Glomerular visceral epithelial cell (primary cell): ENCODE data around the gene CBLB.
A peak's percentile ranks its signal among the peaks of the same experiment; 100 is the strongest.

ENCODE experiments used
- DNase-seq: peaks from one replicate; pipeline ENCODE4 v3.0.0-alpha.2; 2016; ENCODE audit errors: extremely low spot score

CBLB gene

DNA sequence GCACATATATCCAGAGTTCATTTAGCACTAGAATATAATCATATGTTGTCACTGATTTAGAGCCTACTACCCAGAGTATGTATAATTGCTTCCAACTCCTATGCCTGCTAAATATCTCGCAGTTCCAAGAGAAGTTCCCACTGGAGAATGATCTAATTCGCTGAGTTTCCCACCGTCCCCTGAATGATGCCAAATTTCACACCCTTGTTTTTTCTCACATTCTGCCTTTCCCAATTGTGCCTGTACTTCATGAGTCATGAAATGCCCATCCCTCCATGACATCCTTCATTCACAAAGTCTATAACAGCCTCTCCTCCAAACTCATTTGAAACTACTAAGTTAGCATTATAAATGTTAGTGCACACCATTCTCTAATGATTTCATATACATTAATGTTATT lies 177.2 kb downstream of the CBLB start:
- DNase-seq = no peak

- DNase-seq = no peak
Observed at GRCh38 chr3:105691053-105691452, 177.8 kb downstream of the CBLB start.

DNA sequence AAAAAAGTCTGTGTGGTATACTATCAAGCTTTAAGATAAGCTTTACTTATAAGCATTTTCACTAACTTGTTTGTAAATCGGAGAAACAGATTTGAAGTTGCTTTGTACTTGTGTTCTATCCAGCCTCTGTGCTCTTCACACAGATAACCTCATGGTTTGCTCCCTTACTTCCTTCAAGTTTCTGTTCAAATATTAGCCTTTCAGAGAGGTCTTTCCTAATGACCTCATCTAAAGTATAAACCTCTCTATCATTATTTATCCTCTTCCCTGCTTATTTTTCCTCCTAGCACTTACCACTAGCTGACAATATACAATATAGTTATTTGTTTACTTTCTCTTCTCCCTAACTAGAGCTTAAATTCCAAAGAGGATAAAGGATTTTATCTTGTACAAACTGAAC lies 180.0 kb downstream of the CBLB start:
- no peak for DNase-seq

DNA sequence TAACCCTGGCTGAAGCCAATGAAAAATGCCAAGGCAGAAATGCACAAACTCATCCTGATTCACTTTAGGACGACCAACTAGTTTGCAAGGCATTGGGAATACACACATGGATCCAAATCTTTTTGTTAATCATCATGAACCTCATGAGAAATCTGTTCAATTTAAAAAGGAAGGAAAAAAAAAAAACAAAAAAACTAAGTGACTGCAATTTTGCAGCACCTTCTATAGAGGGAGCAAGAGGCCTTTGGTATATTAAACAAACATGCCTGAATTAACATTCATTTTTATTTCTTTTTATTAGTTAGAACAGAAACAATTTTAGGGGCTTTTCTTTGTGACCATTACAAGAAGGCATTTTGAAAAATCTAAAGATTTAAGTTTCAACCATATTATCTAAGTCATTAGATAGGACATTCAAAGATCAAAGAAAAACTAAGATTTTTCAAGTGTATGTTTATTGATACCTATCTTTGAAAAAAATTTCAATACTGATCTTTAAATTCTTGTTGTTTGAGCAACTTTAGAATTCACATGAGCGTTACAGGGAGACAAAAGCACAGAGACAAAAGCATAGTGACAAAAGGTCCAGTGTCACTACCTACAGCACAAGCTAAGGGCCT lies 182.4 kb downstream of the CBLB start:
- DNase-seq = peak; percentile 12

- no peak for DNase-seq
Observed at GRCh38 chr3:105679951-105680350, 188.9 kb downstream of the CBLB start.

- no peak for DNase-seq
Observed at GRCh38 chr3:105678017-105678416, 190.8 kb downstream of the CBLB start.

GRCh38 chr3:105676621-105677300 lies 192.1 kb downstream of the CBLB start:
- DNase-seq = no peak

GRCh38 chr3:105674437-105675065 lies 194.3 kb downstream of the CBLB start:
- no peak for DNase-seq

DNA sequence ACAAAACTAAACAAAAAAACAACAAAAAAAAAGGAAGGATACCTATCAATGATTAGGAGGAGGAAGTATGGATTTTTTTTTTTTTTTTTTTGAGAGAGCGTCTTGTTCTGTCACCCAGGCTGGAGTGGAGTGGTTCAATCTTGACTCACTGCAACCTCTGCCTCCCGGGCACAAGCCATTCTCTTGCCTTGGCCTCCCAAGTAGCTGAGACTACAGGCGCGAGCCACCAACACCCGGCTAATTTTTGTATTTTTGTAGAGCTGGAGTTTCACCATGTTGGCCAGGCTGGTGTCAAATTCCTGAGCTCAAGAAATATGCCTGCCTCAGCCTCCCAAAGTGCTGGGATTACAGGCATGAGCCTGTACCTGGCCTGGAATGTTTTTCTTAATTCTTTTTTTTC lies 195.8 kb downstream of the CBLB start:
- DNase-seq = no peak

- DNase-seq = no peak
Observed at GRCh38 chr3:105662306-105662705, 206.5 kb downstream of the CBLB start.

- DNase-seq = no peak
Observed at GRCh38 chr3:105661461-105661860, 207.4 kb downstream of the CBLB start.

- no peak for DNase-seq
Observed at GRCh38 chr3:105656651-105657504, 211.9 kb downstream of the CBLB start.

GRCh38 chr3:105653868-105654267 lies 214.9 kb downstream of the CBLB start:
- no peak for DNase-seq

GRCh38 chr3:105653166-105653565 lies 215.6 kb downstream of the CBLB start:
- no peak for DNase-seq

DNA sequence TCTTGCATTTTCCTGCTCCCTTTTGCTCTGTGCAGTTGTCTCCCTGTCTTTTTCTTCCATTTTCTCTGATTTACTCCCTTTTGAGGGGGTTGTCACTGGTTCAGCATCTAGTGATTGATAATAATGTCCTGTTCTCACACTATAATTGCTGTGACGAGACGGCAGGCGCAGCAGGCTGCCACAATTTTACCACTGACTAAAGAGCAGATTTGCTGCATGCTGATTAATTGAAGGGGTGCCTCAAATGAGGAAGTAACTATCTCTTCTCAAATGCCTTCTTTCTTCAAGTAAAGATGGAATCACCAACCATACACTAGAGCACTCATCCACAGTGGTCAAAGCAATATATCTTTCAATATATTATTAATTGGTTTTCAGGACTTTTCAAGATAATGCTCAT lies 219.3 kb downstream of the CBLB start:
- DNase-seq = no peak

DNA sequence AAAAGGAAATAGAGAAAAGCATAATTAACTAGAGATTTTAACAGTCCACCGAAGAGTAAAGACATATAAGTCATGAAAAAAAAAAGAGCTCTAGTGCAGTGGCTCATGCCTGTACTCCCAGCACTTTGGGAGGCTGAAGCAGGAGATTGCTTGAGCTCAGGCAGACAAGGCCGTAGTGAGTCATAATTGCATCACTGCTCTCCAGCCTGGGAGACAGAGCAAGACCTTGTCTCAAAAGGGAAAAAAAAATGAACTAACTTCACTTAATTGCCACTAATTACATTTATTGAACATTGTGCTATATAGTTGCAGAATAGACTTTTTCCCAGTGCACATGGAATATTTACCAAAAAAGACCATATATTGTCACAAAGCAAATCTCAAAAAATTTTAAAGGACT lies 221.8 kb downstream of the CBLB start:
- peak; percentile 72 for DNase-seq

DNA sequence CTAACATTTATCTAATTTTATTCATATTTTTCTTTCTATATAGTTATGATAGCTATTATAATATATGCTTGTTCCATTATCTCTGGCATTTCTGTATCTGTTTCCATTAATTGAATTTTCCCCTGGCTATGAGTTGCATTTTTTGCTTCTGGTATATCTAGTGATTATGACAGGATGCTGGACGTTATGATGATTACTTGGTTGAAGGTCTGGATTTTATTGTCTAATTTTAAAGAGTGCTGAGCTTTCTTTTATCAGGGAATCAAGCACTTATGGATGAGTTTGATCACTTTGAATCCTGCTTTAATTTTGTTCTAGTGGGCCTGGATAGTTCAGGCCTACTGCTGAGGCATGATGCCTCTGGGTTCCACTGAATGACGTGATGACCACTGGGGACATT lies 229.7 kb downstream of the CBLB start:
- DNase-seq = no peak

DNA sequence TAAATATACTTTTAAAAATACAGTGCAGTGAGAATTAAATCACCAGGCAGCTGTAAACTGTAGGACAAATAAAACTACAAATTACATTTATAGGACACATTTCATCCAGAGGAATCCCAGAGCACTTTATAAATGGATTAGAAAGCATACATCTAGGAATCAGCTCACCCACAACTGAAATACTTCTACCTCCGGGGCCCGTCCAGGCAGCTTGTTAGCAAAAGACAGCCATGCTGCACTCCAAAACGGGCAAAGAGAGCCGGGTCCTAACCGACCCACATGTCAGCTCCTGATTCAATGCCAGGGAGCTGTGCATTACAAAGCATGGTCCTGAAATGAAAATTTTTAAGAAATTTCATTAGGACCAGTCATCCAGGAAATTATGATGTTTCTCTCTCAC lies 234.1 kb downstream of the CBLB start:
- no peak for DNase-seq

- no peak for DNase-seq
Observed at GRCh38 chr3:105629718-105630117, 239.1 kb downstream of the CBLB start.

DNA sequence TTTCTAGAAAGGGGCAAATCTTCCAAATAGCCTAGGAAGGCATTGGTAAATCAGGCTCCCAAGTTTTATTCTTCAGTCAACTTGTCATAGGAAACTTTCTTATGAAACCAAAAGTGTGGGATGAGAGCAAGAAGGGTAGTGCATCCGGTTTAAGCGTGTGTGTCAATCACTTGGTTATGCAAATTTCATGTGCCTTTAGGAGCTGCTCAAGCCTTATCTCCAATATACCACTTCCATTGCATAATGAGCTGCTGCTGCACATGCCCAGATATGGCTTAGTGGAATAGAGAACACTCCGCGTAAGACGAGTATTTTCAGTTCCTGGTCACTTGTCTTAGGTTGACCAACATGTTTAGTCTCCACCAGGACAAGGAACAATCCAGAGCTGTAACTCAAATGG lies 242.1 kb downstream of the CBLB start:
- no peak for DNase-seq

GRCh38 chr3:105622169-105622568 lies 246.6 kb downstream of the CBLB start:
- DNase-seq = no peak

DNA sequence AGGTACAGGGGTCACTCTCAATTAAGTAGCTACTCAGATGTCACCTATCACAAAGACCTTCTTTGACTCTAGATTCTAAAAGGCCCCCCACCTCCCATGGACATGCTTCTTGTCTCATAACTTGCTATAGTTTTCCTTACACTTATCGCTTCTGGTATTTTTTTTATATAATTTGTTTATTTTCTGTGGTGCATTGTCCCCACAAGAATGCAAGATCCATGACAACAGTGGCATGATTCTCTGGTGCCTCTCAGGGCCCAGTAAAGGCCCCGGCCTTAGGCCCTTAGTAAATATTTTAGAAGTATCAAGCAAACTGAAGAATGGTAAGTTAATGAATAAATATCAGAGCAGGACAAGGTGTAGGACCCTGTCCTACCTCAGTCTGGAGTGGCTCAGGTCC lies 248.6 kb downstream of the CBLB start:
- DNase-seq = no peak
